Tibial artery (tissue), 4 donors: Measurements from ENCODE around the gene NUDT21.

ENCODE experiments used
- DNase-seq, 2 donors: peaks; one replicate each; pipeline ENCODE4 v3.0.0-alpha.2; 2019
- H3K27ac ChIP-seq, 2 donors: fragments of 200-600 bp; sonication (generic) in 1 of 2; 1 replicate in 1 of 2; 2 replicates in 1 of 2; pipeline ENCODE4 v1.5.1; 2018 to 2019; ENCODE audit warnings: mild to moderate bottlenecking in 1 of 2
- H3K27me3 ChIP-seq, 2 donors: fragments of 200-600 bp; sonication (generic) in 1 of 2; one replicate each; pipeline versions ENCODE4 v1.5.1 to v1.6.0; 2016 to 2019
- H3K36me3 ChIP-seq, 3 donors: fragments of 200-600 bp; sonication (generic) in 2 of 3; one replicate each; pipeline ENCODE4 v1.5.1; 2016 to 2019; ENCODE audit warnings: mild to moderate bottlenecking in 2 of 3
- H3K4me1 ChIP-seq, 4 donors: fragments of 200-600 bp; sonication (generic) in 2 of 4; 1 replicate in 3 of 4; 2 replicates in 1 of 4; pipeline ENCODE4 v1.5.1; 2016 to 2019
- H3K4me3 ChIP-seq, 2 donors: fragments of 200-600 bp; sonication (generic) in 1 of 2; 1 replicate in 1 of 2; 2 replicates in 1 of 2; pipeline ENCODE4 v1.5.1; 2018 to 2019; ENCODE audit warnings: mild to moderate bottlenecking in 2 of 2
- H3K9me3 ChIP-seq, 3 donors: fragments of 200-600 bp; sonication (generic) in 1 of 3; one replicate each; pipeline ENCODE4 v1.5.1; 2016 to 2019
- intact Hi-C: fragments of 100-400 bp; cut with DNase I; formaldehyde crosslinking; loops from one replicate; pipeline ENCODE4 v1.15.0; 2023; ENCODE audit warnings: low total_unique reads
- TF ChIP-seq, protein P1 (sequence below), 2 experiments: fragments of 200-600 bp in 1 of 2; fragments of 450-650 bp in 1 of 2; IDR thresholded peaks; one replicate each; pipeline ENCODE4 v1.5.1; 2017 to 2019; ENCODE audit warnings: antibody characterized with exemption in 2 of 2, mild to moderate bottlenecking in 1 of 2, moderate library complexity in 1 of 2

Gene NUDT21

DNA sequence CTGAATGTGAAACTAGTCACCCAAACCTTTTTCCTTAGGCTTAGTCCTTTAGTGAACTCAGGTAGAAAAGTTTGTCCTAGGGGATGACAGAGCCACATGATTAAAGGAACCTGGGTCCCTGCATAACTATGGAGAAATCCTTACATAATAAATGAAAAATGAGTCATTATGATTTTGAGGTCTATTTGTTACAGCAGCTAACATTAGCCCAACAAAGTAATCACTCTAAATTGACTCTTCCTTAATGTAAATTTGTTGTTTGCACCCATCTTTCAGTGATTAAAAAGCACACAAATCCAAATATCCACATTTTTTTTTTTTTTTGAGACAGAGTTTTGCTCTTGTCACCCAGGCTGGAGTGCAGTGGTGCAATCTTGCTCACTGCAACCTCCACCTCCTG is 32.3 kb upstream of the NUDT21 start:
- Histone ChIP-seq H3K4me1 (no peaks in the 10 kb centered on the region), H3K9me3 (no peaks in the 10 kb centered on the region), H3K4me3 (no peak overlapping the region), H3K27ac (no peak overlapping the region), H3K27me3 (no peaks in the 10 kb centered on the region), H3K36me3 (peaks cover 36 to 65% (median 56%) of the 10 kb centered on the region in 3 donors)
- DNase-seq, result no peak
- TF ChIP-seq, protein P1, sequence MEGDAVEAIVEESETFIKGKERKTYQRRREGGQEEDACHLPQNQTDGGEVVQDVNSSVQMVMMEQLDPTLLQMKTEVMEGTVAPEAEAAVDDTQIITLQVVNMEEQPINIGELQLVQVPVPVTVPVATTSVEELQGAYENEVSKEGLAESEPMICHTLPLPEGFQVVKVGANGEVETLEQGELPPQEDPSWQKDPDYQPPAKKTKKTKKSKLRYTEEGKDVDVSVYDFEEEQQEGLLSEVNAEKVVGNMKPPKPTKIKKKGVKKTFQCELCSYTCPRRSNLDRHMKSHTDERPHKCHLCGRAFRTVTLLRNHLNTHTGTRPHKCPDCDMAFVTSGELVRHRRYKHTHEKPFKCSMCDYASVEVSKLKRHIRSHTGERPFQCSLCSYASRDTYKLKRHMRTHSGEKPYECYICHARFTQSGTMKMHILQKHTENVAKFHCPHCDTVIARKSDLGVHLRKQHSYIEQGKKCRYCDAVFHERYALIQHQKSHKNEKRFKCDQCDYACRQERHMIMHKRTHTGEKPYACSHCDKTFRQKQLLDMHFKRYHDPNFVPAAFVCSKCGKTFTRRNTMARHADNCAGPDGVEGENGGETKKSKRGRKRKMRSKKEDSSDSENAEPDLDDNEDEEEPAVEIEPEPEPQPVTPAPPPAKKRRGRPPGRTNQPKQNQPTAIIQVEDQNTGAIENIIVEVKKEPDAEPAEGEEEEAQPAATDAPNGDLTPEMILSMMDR (IDR thresholded peaks at IDR 0.05), result no peak
- intact Hi-C loops, result no loop called here

GRCh38 chr16:56482683-56483236 is 31.6 kb upstream of the NUDT21 start:
- TF ChIP-seq, protein P1 (IDR thresholded peaks at IDR 0.05), result no peak
- Histone ChIP-seq H3K36me3 (peaks cover 41 to 72% (median 61%) of the 10 kb centered on the region in 3 donors), H3K27me3 (no peaks in the 10 kb centered on the region), H3K9me3 (no peaks in the 10 kb centered on the region), H3K4me3 (no peak overlapping the region), H3K4me1 (no peaks in the 10 kb centered on the region), H3K27ac (no peak overlapping the region)
- intact Hi-C loops, result no loop called here
- DNase-seq, result no peak

DNA sequence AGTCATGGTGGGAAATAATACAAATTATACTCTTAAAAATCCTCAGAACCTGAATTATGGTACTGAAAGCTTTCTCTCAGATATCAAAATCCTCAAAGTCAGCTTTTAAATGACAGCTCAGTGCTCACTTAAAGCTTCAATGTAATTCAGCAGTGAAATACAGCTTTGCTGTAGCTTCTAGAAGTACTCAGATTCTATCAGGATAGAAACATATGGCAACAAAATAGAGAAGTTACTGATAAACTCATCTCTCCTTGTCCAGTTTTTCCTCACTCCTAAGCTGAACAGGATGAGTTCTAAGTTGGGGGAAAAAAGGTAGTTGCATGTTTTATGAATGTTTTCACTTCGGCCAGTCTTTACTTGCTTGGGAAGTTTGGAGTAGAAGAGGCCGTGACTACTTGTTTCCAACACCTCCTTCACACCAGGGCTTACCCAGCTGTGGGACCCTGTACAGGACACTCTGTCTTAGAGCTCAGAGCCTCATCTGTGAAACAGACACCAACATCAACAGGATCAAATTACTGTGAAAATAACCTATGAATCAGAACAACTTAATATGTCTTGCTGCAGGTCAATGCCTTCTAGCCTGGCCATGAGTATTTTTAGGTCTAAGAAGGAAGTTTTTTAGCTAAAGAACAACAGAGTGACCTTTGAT is 30.5 kb upstream of the NUDT21 start:
- Histone ChIP-seq H3K9me3 (no peaks in the 10 kb centered on the region), H3K27me3 (no peaks in the 10 kb centered on the region), H3K4me3 (no peak overlapping the region), H3K27ac (no peak overlapping the region), H3K4me1 (no peaks in the 10 kb centered on the region), H3K36me3 (peaks cover 50 to 82% (median 69%) of the 10 kb centered on the region in 3 donors)
- TF ChIP-seq, protein P1 (IDR thresholded peaks at IDR 0.05), result no peak
- intact Hi-C loops, result no loop called here
- DNase-seq, result no peak

DNA sequence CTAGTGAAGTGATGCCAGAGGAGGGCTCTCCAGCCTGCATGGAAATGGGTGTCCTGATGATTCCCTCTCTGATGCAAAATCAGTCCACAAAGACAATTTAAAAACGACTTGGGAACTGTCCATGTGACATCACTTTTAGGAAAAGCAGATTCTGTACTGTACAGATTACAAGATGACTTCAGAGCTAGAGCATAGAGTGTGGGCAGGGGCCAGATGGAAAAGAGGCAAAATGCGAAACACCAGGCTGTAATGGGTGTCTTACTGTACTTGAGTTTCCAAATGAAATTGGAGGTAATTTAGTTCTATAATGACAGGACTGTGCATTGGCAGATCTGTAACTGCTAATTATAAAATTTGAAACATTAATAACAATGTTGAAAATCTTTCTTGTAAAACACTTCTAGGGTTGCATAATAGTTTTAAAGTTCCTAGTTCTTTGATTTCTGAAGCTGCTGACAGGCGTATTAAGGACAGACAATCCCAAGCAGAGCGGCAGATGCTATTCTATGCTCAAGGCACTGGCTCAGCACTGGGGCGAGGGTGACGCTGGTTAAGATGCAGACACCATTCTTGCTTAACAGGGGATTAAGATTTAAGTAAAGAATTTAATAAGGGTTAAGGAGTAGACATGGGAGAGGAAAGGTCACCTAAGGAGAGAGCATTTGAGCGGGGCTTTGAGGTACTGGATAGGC is 29.8 kb upstream of the NUDT21 start:
- H3K4me1 ChIP-seq, result no peaks in the 10 kb centered on the region
- no peak for DNase-seq
- no peaks in the 10 kb centered on the region for H3K9me3 ChIP-seq
- no peaks in the 10 kb centered on the region for H3K27me3 ChIP-seq
- TF ChIP-seq, protein P1 (IDR thresholded peaks at IDR 0.05), result no peak
- intact Hi-C loops, result no loop called here
- H3K27ac ChIP-seq, result no peak overlapping the region
- H3K4me3 ChIP-seq, result no peak overlapping the region
- peaks cover 56 to 89% (median 74%) of the 10 kb centered on the region in 3 donors for H3K36me3 ChIP-seq

DNA sequence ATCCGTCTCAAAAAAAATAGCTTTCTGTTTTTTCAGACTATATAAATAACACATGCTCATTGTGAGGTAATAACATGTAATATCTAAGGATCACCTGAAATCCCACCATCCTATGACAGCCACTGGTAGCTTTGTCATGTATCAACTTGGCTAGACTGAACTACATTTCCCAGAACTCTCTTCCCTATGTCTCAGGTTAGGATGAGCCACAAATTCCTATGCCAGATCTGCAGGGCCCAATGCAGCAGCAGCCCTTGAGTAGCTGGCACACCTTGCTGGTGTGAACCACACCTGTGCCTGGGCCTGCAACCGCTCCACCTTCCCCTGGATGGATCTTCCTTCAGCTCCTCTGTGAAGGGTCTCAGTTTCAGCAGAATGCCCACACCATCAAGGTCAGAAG is 28.3 kb upstream of the NUDT21 start:
- Histone ChIP-seq H3K4me1 (no peaks in the 10 kb centered on the region), H3K36me3 (peaks cover 56 to 90% (median 74%) of the 10 kb centered on the region in 3 donors), H3K9me3 (no peaks in the 10 kb centered on the region), H3K27me3 (no peaks in the 10 kb centered on the region), H3K4me3 (no peak overlapping the region), H3K27ac (no peak overlapping the region)
- intact Hi-C loops, result no loop called here
- no peak for DNase-seq
- TF ChIP-seq, protein P1 (IDR thresholded peaks at IDR 0.05), result no peak
